ENCODE results near the gene UBE2G1. TPM values are rescaled to one million over a fixed set of nuclear protein-coding genes. Genes with fewer than 3 reads are reported as not detected.

UBE2G1 gene
- total RNA-seq, 2 experiments from 2014 or later = 58.5 to 58.8 TPM

DNA sequence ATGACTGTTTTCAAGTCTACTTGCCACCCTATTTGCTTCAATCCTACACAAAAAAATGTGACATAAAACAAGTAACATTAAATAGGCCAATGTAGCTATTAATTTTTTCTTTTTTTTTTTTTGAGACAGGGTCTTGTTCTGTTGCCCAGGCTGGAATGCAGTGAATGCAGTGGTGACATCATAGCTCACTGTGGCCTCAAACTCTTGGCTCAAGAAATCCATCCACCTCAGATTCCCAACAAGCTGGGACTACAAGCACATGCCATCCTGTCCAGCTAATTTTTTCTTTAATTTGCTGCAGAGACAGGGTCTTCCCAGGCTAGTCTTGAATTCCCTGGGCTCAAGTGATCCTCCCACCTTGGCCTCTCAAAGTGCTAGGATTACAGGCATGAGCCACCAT is 132.1 kb downstream of the UBE2G1 start:
- H3K36me3 ChIP-seq (ENCODE audit: insufficient read depth, low read length) = peaks cover 52% of the 10 kb centered on the region
- Mint-ChIP-seq H3K27ac (no peak overlapping the region), H3K27me3 (no peaks in the 10 kb centered on the region), H3K4me1 (ENCODE audit: low read depth) (peaks cover 24% of the 10 kb centered on the region), H3K4me3 (no peak overlapping the region), H3K36me3 (ENCODE audit: low read depth) (peaks cover 77% of the 10 kb centered on the region), H3K9me3 (no peaks in the 10 kb centered on the region)
- H3K9me3 ChIP-seq (ENCODE audit: control insufficient read depth in 1 of 2, insufficient read depth in 1 of 2, low read length in 2 of 2) = no peaks in the 10 kb centered on the region
- DNase-seq (no peak), ATAC-seq (ENCODE audit: poor library complexity) (no peak)
- POLR2A ChIA-PET = no interaction called here
- H3K27ac ChIP-seq (ENCODE audit: low read depth in 1 of 2, low read length in 2 of 2) = no peak overlapping the region
- TF ChIP-seq, protein P1, sequence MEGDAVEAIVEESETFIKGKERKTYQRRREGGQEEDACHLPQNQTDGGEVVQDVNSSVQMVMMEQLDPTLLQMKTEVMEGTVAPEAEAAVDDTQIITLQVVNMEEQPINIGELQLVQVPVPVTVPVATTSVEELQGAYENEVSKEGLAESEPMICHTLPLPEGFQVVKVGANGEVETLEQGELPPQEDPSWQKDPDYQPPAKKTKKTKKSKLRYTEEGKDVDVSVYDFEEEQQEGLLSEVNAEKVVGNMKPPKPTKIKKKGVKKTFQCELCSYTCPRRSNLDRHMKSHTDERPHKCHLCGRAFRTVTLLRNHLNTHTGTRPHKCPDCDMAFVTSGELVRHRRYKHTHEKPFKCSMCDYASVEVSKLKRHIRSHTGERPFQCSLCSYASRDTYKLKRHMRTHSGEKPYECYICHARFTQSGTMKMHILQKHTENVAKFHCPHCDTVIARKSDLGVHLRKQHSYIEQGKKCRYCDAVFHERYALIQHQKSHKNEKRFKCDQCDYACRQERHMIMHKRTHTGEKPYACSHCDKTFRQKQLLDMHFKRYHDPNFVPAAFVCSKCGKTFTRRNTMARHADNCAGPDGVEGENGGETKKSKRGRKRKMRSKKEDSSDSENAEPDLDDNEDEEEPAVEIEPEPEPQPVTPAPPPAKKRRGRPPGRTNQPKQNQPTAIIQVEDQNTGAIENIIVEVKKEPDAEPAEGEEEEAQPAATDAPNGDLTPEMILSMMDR (IDR thresholded peaks at IDR 0.05) = no peak
- peaks cover 7% of the 10 kb centered on the region for H3K4me1 ChIP-seq (ENCODE audit: insufficient read depth, low read length)
- intact Hi-C loops (cut with DNase I, micrococcal nuclease) = no loop called here
- no peaks in the 10 kb centered on the region for H3K27me3 ChIP-seq (ENCODE audit: control insufficient read depth in 1 of 2, insufficient read depth in 2 of 2, low read length in 2 of 2)
- no peak overlapping the region for H3K4me3 ChIP-seq (ENCODE audit: low read length)
- CTCF ChIA-PET = no interaction called here

DNA sequence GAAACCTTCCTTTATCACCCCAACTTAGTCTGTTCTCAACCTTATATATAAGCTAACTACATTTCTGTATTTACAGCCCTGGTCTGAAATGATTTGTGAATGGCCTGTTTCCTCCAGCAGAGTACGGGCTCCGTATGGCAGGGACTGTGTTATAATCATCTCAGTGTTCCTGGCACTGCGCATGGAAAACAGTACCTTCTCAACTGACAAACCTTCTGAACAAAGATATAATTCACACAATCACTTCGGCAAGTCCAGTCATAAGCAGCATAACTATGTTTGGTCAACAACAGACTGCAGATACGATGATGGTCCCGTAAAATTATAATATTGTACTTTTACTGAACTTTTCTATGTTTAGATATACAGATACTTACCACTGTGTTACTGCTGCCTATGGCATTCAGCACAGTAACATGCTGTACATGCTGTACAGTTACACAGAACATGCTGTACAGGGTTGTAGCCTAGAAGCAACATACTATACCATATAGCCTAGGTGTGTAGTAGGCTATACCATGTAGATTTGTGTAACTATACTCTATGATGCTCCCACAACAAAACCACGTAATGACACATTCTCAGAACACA is 132.7 kb downstream of the UBE2G1 start:
- CTCF ChIA-PET = interaction anchor here (0.5 to 1.3 kb wide), 3 partner anchors 30 to 1214 kb away, joined by 3 read pairs; partner anchors contain the start of gene ANKFY1
- H3K4me3 ChIP-seq (ENCODE audit: low read length) = no peak overlapping the region
- H3K27me3 ChIP-seq (ENCODE audit: control insufficient read depth in 1 of 2, insufficient read depth in 2 of 2, low read length in 2 of 2) = no peaks in the 10 kb centered on the region
- H3K27ac ChIP-seq (ENCODE audit: low read depth in 1 of 2, low read length in 2 of 2) = no peak overlapping the region
- no peaks in the 10 kb centered on the region for H3K9me3 ChIP-seq (ENCODE audit: control insufficient read depth in 1 of 2, insufficient read depth in 1 of 2, low read length in 2 of 2)
- TF ChIP-seq, protein P1 (IDR thresholded peaks at IDR 0.05) = no peak
- intact Hi-C loops (cut with DNase I, micrococcal nuclease) = no loop called here
- Mint-ChIP-seq H3K9me3 (no peaks in the 10 kb centered on the region), H3K4me1 (ENCODE audit: low read depth) (peaks cover 24% of the 10 kb centered on the region), H3K27me3 (no peaks in the 10 kb centered on the region), H3K4me3 (no peak overlapping the region), H3K36me3 (ENCODE audit: low read depth) (peaks cover 73% of the 10 kb centered on the region), H3K27ac (peak overlapping the region; percentile 47)
- POLR2A ChIA-PET = no interaction called here
- H3K4me1 ChIP-seq (ENCODE audit: insufficient read depth, low read length) = peaks cover 7% of the 10 kb centered on the region
- DNase-seq (no peak), ATAC-seq (ENCODE audit: poor library complexity) (no peak)
- H3K36me3 ChIP-seq (ENCODE audit: insufficient read depth, low read length) = peaks cover 48% of the 10 kb centered on the region

GRCh38 chr17:4232168-4232813 is 134.2 kb downstream of the UBE2G1 start:
- Histone ChIP-seq H3K27me3 (ENCODE audit: control insufficient read depth in 1 of 2, insufficient read depth in 2 of 2, low read length in 2 of 2) (no peaks in the 10 kb centered on the region), H3K36me3 (ENCODE audit: insufficient read depth, low read length) (peaks cover 44% of the 10 kb centered on the region), H3K4me1 (ENCODE audit: insufficient read depth, low read length) (peaks cover 7% of the 10 kb centered on the region), H3K9me3 (ENCODE audit: control insufficient read depth in 1 of 2, insufficient read depth in 1 of 2, low read length in 2 of 2) (no peaks in the 10 kb centered on the region), H3K4me3 (ENCODE audit: low read length) (no peak overlapping the region), H3K27ac (ENCODE audit: low read depth in 1 of 2, low read length in 2 of 2) (no peak overlapping the region)
- Mint-ChIP-seq H3K4me1 (ENCODE audit: low read depth) (peaks cover 30% of the 10 kb centered on the region), H3K4me3 (no peak overlapping the region), H3K9me3 (no peaks in the 10 kb centered on the region), H3K36me3 (ENCODE audit: low read depth) (peaks cover 68% of the 10 kb centered on the region), H3K27ac (peak overlapping the region; percentile 47), H3K27me3 (no peaks in the 10 kb centered on the region)
- DNase-seq = peak in 3 of 14 experiments; percentile 19 to 48 (median 29)
- no peak for ATAC-seq (ENCODE audit: poor library complexity)
- ChIA-PET CTCF (interaction anchor here (0.6 to 1.3 kb wide), 3 partner anchors 28 to 153 kb away, joined by 3 to 4 read pairs (median 3); partner anchors contain the start of gene ANKFY1), POLR2A (no interaction called here)
- TF ChIP-seq, protein P1 (IDR thresholded peaks at IDR 0.05) = no peak
- intact Hi-C loops (cut with DNase I, micrococcal nuclease) = no loop called here

Measured in CD4-positive, alpha-beta T cell (primary cell).